ENCODE measurements around the gene SCTR.

SCTR gene

GRCh38 chr2:119523952-119524694 lies at the start of gene SCTR:
Gene SCTR, minus strand, starts transcription at chr2:119524483. Its CDS starts 257 bp downstream, at chr2:119524226.
- FAIRE-seq (no peak), DNase-seq (ENCODE audit: insufficient read length, low spot score) (peak; percentile 61)
- no peak for TF ChIP-seq CTCF (IDR thresholded peaks at IDR 0.05; ENCODE audit: insufficient read depth, missing control alignments)

DNA sequence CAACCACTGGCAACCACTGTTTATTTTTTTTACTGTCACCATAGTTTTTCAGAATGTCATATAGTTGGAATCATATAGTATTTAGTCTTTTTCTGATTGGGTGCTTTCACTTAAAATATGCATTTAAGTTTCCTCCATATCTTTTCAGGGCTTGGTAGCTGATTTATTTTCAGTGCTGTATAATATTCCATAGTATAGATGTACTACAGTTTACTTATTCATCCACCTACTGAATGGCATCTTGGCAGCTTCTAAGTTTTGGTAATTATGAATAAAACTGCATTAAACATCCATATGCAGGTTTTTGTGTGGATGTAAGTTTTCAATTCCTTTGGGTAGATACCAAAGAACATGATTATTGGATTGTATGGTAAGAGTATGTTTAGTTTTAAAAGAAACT lies 43.0 kb upstream of the SCTR start:
- DNase-seq (ENCODE audit: insufficient read length, low spot score) (no peak), FAIRE-seq (no peak)
- TF ChIP-seq CTCF (IDR thresholded peaks at IDR 0.05; ENCODE audit: insufficient read depth, missing control alignments), result no peak

- FAIRE-seq (no peak), DNase-seq (ENCODE audit: insufficient read length, low spot score) (no peak)
- TF ChIP-seq CTCF (IDR thresholded peaks at IDR 0.05; ENCODE audit: insufficient read depth, missing control alignments), result no peak
These were observed 41.2 kb upstream of the SCTR start for GRCh38 chr2:119565481-119565880.

GRCh38 chr2:119553687-119554344 lies 29.5 kb upstream of the SCTR start:
- FAIRE-seq (no peak), DNase-seq (ENCODE audit: insufficient read length, low spot score) (no peak)
- no peak for TF ChIP-seq CTCF (IDR thresholded peaks at IDR 0.05; ENCODE audit: insufficient read depth, missing control alignments)

- DNase-seq (ENCODE audit: insufficient read length, low spot score) (no peak), FAIRE-seq (no peak)
- TF ChIP-seq CTCF (IDR thresholded peaks at IDR 0.05; ENCODE audit: insufficient read depth, missing control alignments), result no peak
These were observed 28.6 kb upstream of the SCTR start for GRCh38 chr2:119552902-119553301.

- FAIRE-seq, result no peak
These were observed 26.6 kb upstream of the SCTR start for GRCh38 chr2:119550856-119551255.

More at GRCh38 chr2:119550856-119551255, 26.6 kb upstream of the SCTR start:
- no peak for TF ChIP-seq CTCF (IDR thresholded peaks at IDR 0.05; ENCODE audit: insufficient read depth, missing control alignments)
- no peak for DNase-seq (ENCODE audit: insufficient read length, low spot score)

Measured in D721Med (cell line).